HCT116 (cell line): ENCODE measurements around the gene GRIP2. TPM values are rescaled to one million over a fixed set of nuclear protein-coding genes. Genes with fewer than 3 reads are reported as not detected.

ENCODE experiments used
- ATAC-seq: fragments of 200-7000 bp; cut with Tn5 transposase; 2 replicates; pipeline ENCODE4 v1.9.1; 2020; ENCODE audit warnings: mild to moderate bottlenecking, moderate library complexity
- BruUV-seq: library from RNA; stranded (reverse); fragments of 400-500 nt; replicated peaks from 2 replicates; lab custom pipeline; 2021; lab: Mats Ljungman, UMichigan
- CTCF ChIA-PET: fragments of 300-600 bp; sonication (Branson Sonifier 250); formaldehyde crosslinking; loops from one replicate; lab custom pipeline; 2021; ENCODE audit warnings: antibody characterized with exemption; lab: Charles Lee
- POLR2A ChIA-PET: fragments of 300-600, 350-600 bp; sonication (Branson Sonifier 250); formaldehyde crosslinking; loops from one replicate; lab custom pipeline; 2021; ENCODE audit warnings: antibody characterized with exemption; lab: Charles Lee
- RAD21 ChIA-PET, 2 experiments: fragments of 300-600 bp; sonication (Branson Sonifier 250); formaldehyde crosslinking; loops; one replicate each; lab custom pipeline; 2023; ENCODE audit warnings: low total read pairs in 2 of 2; ENCODE audit not compliant: uncharacterized antibody in 2 of 2, unreplicated experiment in 2 of 2, low non-redundant PET in 1 of 2; lab: Charles Lee
- DNase-seq: peaks from one replicate; pipeline ENCODE4 v3.0.0-alpha.2; 2010; ENCODE audit warnings: low read depth, low spot score
- H2AFZ ChIP-seq: fragments of 200-600 bp; shearing (Covaris generic), sonication (generic); 2 replicates; pipeline ENCODE4 v1.6.1; 2017; ENCODE audit warnings: low read depth, mixed run types, mixed read lengths, antibody characterized with exemption, low read length; ENCODE audit not compliant: poor library complexity, severe bottlenecking
- H3K27ac ChIP-seq: 2 replicates; pipeline ENCODE4 v1.5.1; 2012; ENCODE audit warnings: low read depth, low read length
- H3K27me3 ChIP-seq: fragments of 200-600 bp; sonication (generic); 2 replicates; pipeline ENCODE4 v1.6.1; 2016; ENCODE audit warnings: mixed run types, low read length, mixed read lengths; ENCODE audit not compliant: insufficient read depth
- H3K36me3 ChIP-seq, 2 experiments: fragments of 200-500 bp in 1 of 2; fragments of 200-600 bp in 1 of 2; sonication (Bioruptor generic) in 1 of 2; sonication (generic) in 1 of 2; 2 replicates each; pipeline versions ENCODE4 v1.5.1 to v1.6.1; 2014 to 2016; ENCODE audit warnings: low read length in 2 of 2, inconsistent platforms in 1 of 2, mixed read lengths in 1 of 2, mixed run types in 1 of 2; ENCODE audit not compliant: insufficient read depth in 2 of 2, control insufficient read depth in 1 of 2
- H3K4me1 ChIP-seq, 2 experiments: fragments of 200-600 bp in 1 of 2; sonication (generic) in 1 of 2; 2 replicates each; pipeline versions ENCODE4 v1.5.1 to v1.6.1; 2012 to 2017; ENCODE audit warnings: low read length in 2 of 2, inconsistent platforms in 1 of 2, mild to moderate bottlenecking in 1 of 2, mixed read lengths in 1 of 2, mixed run types in 1 of 2, moderate library complexity in 1 of 2; ENCODE audit not compliant: insufficient read depth in 2 of 2, control insufficient read depth in 1 of 2
- H3K4me2 ChIP-seq: fragments of 200-600 bp; sonication (generic); 2 replicates; pipeline ENCODE4 v1.6.1; 2017; ENCODE audit warnings: mixed run types, low read length, mixed read lengths
- H3K4me3 ChIP-seq, 2 experiments: fragments of 200-600 bp in 1 of 2; sonication (generic) in 1 of 2; replicated peaks in 1 of 2; 2 replicates each; pipeline ENCODE4 v1.5.1; 2011 to 2016; ENCODE audit warnings: low read length in 2 of 2, control low read depth in 1 of 2, low read depth in 1 of 2, mild to moderate bottlenecking in 1 of 2, mixed read lengths in 1 of 2, mixed run types in 1 of 2
- H3K79me2 ChIP-seq: fragments of 200-600 bp; sonication (generic); 2 replicates; pipeline ENCODE4 v1.6.1; 2017; ENCODE audit warnings: mild to moderate bottlenecking, mixed run types, low read length, moderate library complexity, mixed read lengths; ENCODE audit not compliant: insufficient read depth
- H3K9ac ChIP-seq: fragments of 200-600 bp; sonication (generic); 2 replicates; pipeline ENCODE4 v1.6.1; 2016; ENCODE audit warnings: low read length, mixed read lengths
- H3K9me2 ChIP-seq: fragments of 200-600 bp; sonication (generic), shearing (Covaris generic); 2 replicates; pipeline ENCODE4 v1.6.1; 2017; ENCODE audit warnings: mixed run types, mild to moderate bottlenecking, moderate library complexity; ENCODE audit not compliant: insufficient read depth
- H3K9me3 ChIP-seq, 2 experiments: fragments of 200-500 bp in 1 of 2; fragments of 200-600 bp in 1 of 2; sonication (Bioruptor generic) in 1 of 2; sonication (generic) in 1 of 2; 2 replicates each; pipeline ENCODE4 v1.6.1; 2014 to 2017; ENCODE audit warnings: low read length in 2 of 2, mixed read lengths in 2 of 2, inconsistent platforms in 1 of 2, low read depth in 1 of 2, mild to moderate bottlenecking in 1 of 2, mixed run types in 1 of 2, moderate library complexity in 1 of 2; ENCODE audit not compliant: control insufficient read depth in 1 of 2, insufficient read depth in 1 of 2
- H4K20me1 ChIP-seq: fragments of 200-600 bp; sonication (generic), shearing (Covaris generic); 2 replicates; pipeline ENCODE4 v1.6.1; 2017; ENCODE audit warnings: mixed run types, mild to moderate bottlenecking, moderate library complexity; ENCODE audit not compliant: insufficient read depth
- CEBPB ChIP-seq: IDR thresholded peaks from 2 replicates; pipeline ENCODE4 v1.6.1; 2012; ENCODE audit warnings: low read depth
- ELF1 ChIP-seq: IDR thresholded peaks from 2 replicates; pipeline ENCODE4 v1.6.1; 2012; ENCODE audit warnings: low read depth, borderline replicate concordance
- EZH2phosphoT487 ChIP-seq: fragments of 200-600 bp; IDR thresholded peaks from 2 replicates; pipeline ENCODE4 v1.6.1; 2018; ENCODE audit warnings: antibody characterized with exemption, borderline replicate concordance
- POLR2AphosphoS5 ChIP-seq: IDR thresholded peaks from 2 replicates; pipeline ENCODE4 v1.6.1; 2011; ENCODE audit warnings: mild to moderate bottlenecking, low read depth, low read length, moderate library complexity
- SP1 ChIP-seq: IDR thresholded peaks from 2 replicates; pipeline ENCODE4 v1.6.1; 2012; ENCODE audit warnings: low read depth
- SRF ChIP-seq: IDR thresholded peaks from 2 replicates; pipeline ENCODE4 v1.6.1; 2012; ENCODE audit warnings: low read depth
- YY1 ChIP-seq: IDR thresholded peaks from 2 replicates; pipeline ENCODE4 v1.6.1; 2011; ENCODE audit warnings: low read length, low read depth, moderate library complexity, mild to moderate bottlenecking; ENCODE audit not compliant: insufficient replicate concordance; ENCODE audit errors: extremely low read depth
- ZFX ChIP-seq: fragments of 450-650 bp; IDR thresholded peaks from 2 replicates; pipeline ENCODE4 v1.6.1; 2017
- intact Hi-C: fragments of 100-400 bp; cut with micrococcal nuclease; formaldehyde crosslinking; loops from 2 replicates; pipeline ENCODE4 v1.10.0; 2022
- total RNA-seq: library from RNA; stranded (reverse); gene quantifications from one replicate; pipeline ENCODE4 v1.2.1, GENCODE V29; 2021; ENCODE audit not compliant: unreplicated experiment
- TF ChIP-seq, protein P1 (sequence below): IDR thresholded peaks from 2 replicates; pipeline ENCODE4 v1.6.1; 2012
- TF ChIP-seq, protein P2 (sequence below): IDR thresholded peaks from 2 replicates; pipeline ENCODE4 v1.6.1; 2012
- TF ChIP-seq, protein P3 (sequence below): IDR thresholded peaks from 2 replicates; pipeline ENCODE4 v1.6.1; 2011; ENCODE audit warnings: mild to moderate bottlenecking, low read length, moderate library complexity; ENCODE audit not compliant: insufficient replicate concordance; ENCODE audit errors: extremely low read depth
- TF ChIP-seq, protein P4 (sequence below): IDR thresholded peaks from 2 replicates; pipeline ENCODE4 v1.6.1; 2012; ENCODE audit warnings: low read depth

Gene GRIP2
- total RNA-seq, 1 experiment from 2014 or later = 0.34 TPM

GRCh38 chr3:14520967-14521366 is 19.2 kb downstream of the GRIP2 start:
- H3K27me3 ChIP-seq = no peaks in the 10 kb centered on the region
- H2AFZ ChIP-seq = no peak overlapping the region
- TF ChIP-seq, protein P1, sequence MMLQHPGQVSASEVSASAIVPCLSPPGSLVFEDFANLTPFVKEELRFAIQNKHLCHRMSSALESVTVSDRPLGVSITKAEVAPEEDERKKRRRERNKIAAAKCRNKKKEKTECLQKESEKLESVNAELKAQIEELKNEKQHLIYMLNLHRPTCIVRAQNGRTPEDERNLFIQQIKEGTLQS = no peak
- TF ChIP-seq, protein P2, sequence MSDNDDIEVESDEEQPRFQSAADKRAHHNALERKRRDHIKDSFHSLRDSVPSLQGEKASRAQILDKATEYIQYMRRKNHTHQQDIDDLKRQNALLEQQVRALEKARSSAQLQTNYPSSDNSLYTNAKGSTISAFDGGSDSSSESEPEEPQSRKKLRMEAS = no peak
- TF ChIP-seq YY1 = no peak
- TF ChIP-seq SRF = no peak
- TF ChIP-seq POLR2AphosphoS5 = no peak
- TF ChIP-seq CEBPB = no peak
- TF ChIP-seq ELF1 = no peak
- TF ChIP-seq SP1 = no peak
- TF ChIP-seq, protein P3, sequence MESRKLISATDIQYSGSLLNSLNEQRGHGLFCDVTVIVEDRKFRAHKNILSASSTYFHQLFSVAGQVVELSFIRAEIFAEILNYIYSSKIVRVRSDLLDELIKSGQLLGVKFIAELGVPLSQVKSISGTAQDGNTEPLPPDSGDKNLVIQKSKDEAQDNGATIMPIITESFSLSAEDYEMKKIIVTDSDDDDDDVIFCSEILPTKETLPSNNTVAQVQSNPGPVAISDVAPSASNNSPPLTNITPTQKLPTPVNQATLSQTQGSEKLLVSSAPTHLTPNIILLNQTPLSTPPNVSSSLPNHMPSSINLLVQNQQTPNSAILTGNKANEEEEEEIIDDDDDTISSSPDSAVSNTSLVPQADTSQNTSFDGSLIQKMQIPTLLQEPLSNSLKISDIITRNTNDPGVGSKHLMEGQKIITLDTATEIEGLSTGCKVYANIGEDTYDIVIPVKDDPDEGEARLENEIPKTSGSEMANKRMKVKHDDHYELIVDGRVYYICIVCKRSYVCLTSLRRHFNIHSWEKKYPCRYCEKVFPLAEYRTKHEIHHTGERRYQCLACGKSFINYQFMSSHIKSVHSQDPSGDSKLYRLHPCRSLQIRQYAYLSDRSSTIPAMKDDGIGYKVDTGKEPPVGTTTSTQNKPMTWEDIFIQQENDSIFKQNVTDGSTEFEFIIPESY = no peak
- TF ChIP-seq, protein P4, sequence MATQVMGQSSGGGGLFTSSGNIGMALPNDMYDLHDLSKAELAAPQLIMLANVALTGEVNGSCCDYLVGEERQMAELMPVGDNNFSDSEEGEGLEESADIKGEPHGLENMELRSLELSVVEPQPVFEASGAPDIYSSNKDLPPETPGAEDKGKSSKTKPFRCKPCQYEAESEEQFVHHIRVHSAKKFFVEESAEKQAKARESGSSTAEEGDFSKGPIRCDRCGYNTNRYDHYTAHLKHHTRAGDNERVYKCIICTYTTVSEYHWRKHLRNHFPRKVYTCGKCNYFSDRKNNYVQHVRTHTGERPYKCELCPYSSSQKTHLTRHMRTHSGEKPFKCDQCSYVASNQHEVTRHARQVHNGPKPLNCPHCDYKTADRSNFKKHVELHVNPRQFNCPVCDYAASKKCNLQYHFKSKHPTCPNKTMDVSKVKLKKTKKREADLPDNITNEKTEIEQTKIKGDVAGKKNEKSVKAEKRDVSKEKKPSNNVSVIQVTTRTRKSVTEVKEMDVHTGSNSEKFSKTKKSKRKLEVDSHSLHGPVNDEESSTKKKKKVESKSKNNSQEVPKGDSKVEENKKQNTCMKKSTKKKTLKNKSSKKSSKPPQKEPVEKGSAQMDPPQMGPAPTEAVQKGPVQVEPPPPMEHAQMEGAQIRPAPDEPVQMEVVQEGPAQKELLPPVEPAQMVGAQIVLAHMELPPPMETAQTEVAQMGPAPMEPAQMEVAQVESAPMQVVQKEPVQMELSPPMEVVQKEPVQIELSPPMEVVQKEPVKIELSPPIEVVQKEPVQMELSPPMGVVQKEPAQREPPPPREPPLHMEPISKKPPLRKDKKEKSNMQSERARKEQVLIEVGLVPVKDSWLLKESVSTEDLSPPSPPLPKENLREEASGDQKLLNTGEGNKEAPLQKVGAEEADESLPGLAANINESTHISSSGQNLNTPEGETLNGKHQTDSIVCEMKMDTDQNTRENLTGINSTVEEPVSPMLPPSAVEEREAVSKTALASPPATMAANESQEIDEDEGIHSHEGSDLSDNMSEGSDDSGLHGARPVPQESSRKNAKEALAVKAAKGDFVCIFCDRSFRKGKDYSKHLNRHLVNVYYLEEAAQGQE = no peak
- no peak for TF ChIP-seq EZH2phosphoT487
- TF ChIP-seq ZFX = no peak
- no peaks in the 10 kb centered on the region for H3K9me2 ChIP-seq
- ChIA-PET CTCF (no interaction called here), POLR2A (no interaction called here), RAD21 (no interaction called here)
- H3K27ac ChIP-seq = no peak overlapping the region
- no peak overlapping the region for H3K4me2 ChIP-seq
- H3K4me3 ChIP-seq = no peak overlapping the region
- H3K9ac ChIP-seq = no peak overlapping the region
- H3K4me1 ChIP-seq = peaks cover 8 to 12% of the 10 kb centered on the region in 2 experiments
- no peaks in the 10 kb centered on the region for H3K36me3 ChIP-seq
- no peak for ATAC-seq
- no peaks in the 10 kb centered on the region for H3K79me2 ChIP-seq
- BruUV-seq = no TSS peak
- intact Hi-C loops = no loop called here
- no peak for DNase-seq
- H4K20me1 ChIP-seq = no peaks in the 10 kb centered on the region
- H3K9me3 ChIP-seq = no peaks in the 10 kb centered on the region
